Activated T-cell treated with anti-CD3 and anti-CD28 coated beads for 48 hours (primary cell): ENCODE measurements around the gene TSHZ2.

Source experiments
- DNase-seq: peaks from one replicate; pipeline ENCODE4 v3.0.0-alpha.2; 2020; ENCODE audit warnings: low read depth

Gene TSHZ2

GRCh38 chr20:53028337-53029007 is 56.3 kb downstream of the TSHZ2 start:
- DNase-seq, result peak; percentile 15

- DNase-seq, result no peak
Observed at GRCh38 chr20:53030061-53030460, 57.9 kb downstream of the TSHZ2 start.

GRCh38 chr20:53032046-53032445 is 59.9 kb downstream of the TSHZ2 start:
- DNase-seq, result no peak

GRCh38 chr20:53032478-53032932 is 60.3 kb downstream of the TSHZ2 start:
- DNase-seq, result no peak

GRCh38 chr20:53033176-53033575 is 61.0 kb downstream of the TSHZ2 start:
- DNase-seq, result no peak

GRCh38 chr20:53034899-53035298 is 62.7 kb downstream of the TSHZ2 start:
- DNase-seq, result no peak

GRCh38 chr20:53036992-53037391 is 64.8 kb downstream of the TSHZ2 start:
- no peak for DNase-seq

- DNase-seq, result no peak
Observed at GRCh38 chr20:53037621-53038020, 65.5 kb downstream of the TSHZ2 start.

- no peak for DNase-seq
Observed at GRCh38 chr20:53038299-53038698, 66.1 kb downstream of the TSHZ2 start.

- DNase-seq, result no peak
Observed at GRCh38 chr20:53040693-53041589, 68.8 kb downstream of the TSHZ2 start.

- DNase-seq, result no peak
Observed at GRCh38 chr20:53042521-53042920, 70.4 kb downstream of the TSHZ2 start.

- DNase-seq, result no peak
Observed at GRCh38 chr20:53044296-53044695, 72.1 kb downstream of the TSHZ2 start.

GRCh38 chr20:53045941-53046340 is 73.8 kb downstream of the TSHZ2 start:
- no peak for DNase-seq

GRCh38 chr20:53047203-53047602 is 75.0 kb downstream of the TSHZ2 start:
- DNase-seq, result no peak

GRCh38 chr20:53048387-53048786 is 76.2 kb downstream of the TSHZ2 start:
- no peak for DNase-seq

- no peak for DNase-seq
Observed at GRCh38 chr20:53050338-53050737, 78.2 kb downstream of the TSHZ2 start.

- no peak for DNase-seq
Observed at GRCh38 chr20:53052380-53052779, 80.2 kb downstream of the TSHZ2 start.

GRCh38 chr20:53053595-53053994 is 81.4 kb downstream of the TSHZ2 start:
- no peak for DNase-seq

GRCh38 chr20:53055367-53056067 is 83.4 kb downstream of the TSHZ2 start:
- DNase-seq, result no peak

GRCh38 chr20:53057579-53057978 is 85.4 kb downstream of the TSHZ2 start:
- DNase-seq, result no peak

- DNase-seq, result no peak
Observed at GRCh38 chr20:53059848-53060247, 87.7 kb downstream of the TSHZ2 start.

GRCh38 chr20:53061192-53062108 is 89.3 kb downstream of the TSHZ2 start:
- no peak for DNase-seq
